Dendritic cell treated with granulocyte-macrophage colony-stimulating factor and Interleukin-4, amounts not matched to agents 40 ng/mL and 50 ng/mL, for 4 days (primary cell): ENCODE measurements around the gene ADAMTSL1.

Experiments used
- H3K27ac Mint-ChIP-seq: one replicate; pipeline ENCODE4 v1.8.0; 2022; ENCODE audit warnings: mild to moderate bottlenecking, mixed read lengths
- H3K27me3 Mint-ChIP-seq: one replicate; pipeline ENCODE4 v1.8.0; 2022; ENCODE audit warnings: mild to moderate bottlenecking, mixed read lengths
- H3K36me3 Mint-ChIP-seq: one replicate; pipeline ENCODE4 v1.8.0; 2022; ENCODE audit warnings: low read depth, mixed read lengths
- H3K4me1 Mint-ChIP-seq: one replicate; pipeline ENCODE4 v1.8.0; 2022; ENCODE audit warnings: low read depth, mixed read lengths
- H3K4me3 Mint-ChIP-seq: one replicate; pipeline ENCODE4 v1.8.0; 2022; ENCODE audit warnings: mild to moderate bottlenecking, moderate library complexity, mixed read lengths
- H3K9me3 Mint-ChIP-seq: one replicate; pipeline ENCODE4 v1.8.0; 2022; ENCODE audit warnings: mixed read lengths
- intact Hi-C: fragments of 100-400 bp; cut with micrococcal nuclease; formaldehyde crosslinking; loops from one replicate; pipeline ENCODE4 v1.15.0; 2022

ADAMTSL1 gene

DNA sequence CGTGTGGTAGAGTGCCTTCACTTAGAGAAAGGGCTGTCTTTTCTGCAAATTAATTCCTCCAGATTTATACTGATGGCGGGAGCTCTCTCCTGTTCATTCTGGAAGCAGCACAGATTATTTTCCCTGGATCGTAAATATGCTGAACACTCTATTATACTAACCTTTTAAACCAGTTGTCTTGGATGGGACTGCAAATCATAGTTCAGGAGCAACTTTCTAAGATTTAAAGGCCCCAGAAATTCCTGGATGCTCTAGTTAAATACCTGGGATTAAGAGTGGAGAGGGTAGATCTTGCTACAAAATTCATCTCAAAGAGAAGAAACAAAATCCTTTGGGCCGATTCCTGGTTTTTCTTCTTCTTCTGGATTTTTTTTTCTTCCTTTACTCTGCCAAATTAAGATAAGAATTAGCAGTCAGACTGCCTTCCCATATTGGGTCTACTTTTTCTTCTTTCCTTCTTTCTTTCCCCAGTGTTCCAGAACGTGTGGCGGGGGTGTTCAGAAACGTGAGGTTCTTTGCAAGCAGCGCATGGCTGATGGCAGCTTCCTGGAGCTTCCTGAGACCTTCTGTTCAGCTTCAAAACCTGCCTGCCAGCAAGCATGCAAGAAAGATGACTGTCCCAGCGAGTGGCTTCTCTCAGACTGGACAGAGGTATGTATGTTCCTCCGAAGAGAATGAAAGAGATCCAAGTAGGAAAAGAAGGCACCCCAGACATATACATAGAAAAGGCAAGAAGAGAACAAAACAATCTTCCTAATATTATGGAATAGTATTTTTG is 296.4 kb downstream of the ADAMTSL1 start:
- no peak overlapping the region for H3K27ac Mint-ChIP-seq
- intact Hi-C loops = no loop called here
- H3K4me1 Mint-ChIP-seq = no peaks in the 10 kb centered on the region
- H3K9me3 Mint-ChIP-seq = no peaks in the 10 kb centered on the region
- no peaks in the 10 kb centered on the region for H3K36me3 Mint-ChIP-seq
- H3K4me3 Mint-ChIP-seq = no peak overlapping the region
- no peaks in the 10 kb centered on the region for H3K27me3 Mint-ChIP-seq

DNA sequence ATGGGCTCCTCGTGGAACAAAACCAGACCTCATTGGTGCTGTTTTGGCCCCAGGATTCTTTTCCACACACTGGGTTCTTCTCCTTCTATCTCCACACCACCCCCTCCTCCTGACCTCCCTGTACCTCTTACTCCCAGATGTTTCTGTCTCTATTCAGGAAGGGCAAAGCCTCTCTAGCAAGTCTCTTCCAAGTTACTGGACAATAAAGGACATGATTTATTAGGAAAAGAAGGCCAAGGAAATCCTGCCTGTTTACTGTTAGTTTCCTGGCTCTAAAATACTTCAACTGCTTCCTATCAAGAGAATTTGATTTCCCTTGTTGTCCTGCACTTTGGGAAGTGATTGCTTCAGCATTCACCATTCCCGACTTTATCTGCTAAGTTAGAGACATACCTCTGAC is 297.1 kb downstream of the ADAMTSL1 start:
- H3K27ac Mint-ChIP-seq = no peak overlapping the region
- no peaks in the 10 kb centered on the region for H3K27me3 Mint-ChIP-seq
- H3K36me3 Mint-ChIP-seq = no peaks in the 10 kb centered on the region
- no peak overlapping the region for H3K4me3 Mint-ChIP-seq
- no peaks in the 10 kb centered on the region for H3K9me3 Mint-ChIP-seq
- intact Hi-C loops = no loop called here
- H3K4me1 Mint-ChIP-seq = no peaks in the 10 kb centered on the region

DNA sequence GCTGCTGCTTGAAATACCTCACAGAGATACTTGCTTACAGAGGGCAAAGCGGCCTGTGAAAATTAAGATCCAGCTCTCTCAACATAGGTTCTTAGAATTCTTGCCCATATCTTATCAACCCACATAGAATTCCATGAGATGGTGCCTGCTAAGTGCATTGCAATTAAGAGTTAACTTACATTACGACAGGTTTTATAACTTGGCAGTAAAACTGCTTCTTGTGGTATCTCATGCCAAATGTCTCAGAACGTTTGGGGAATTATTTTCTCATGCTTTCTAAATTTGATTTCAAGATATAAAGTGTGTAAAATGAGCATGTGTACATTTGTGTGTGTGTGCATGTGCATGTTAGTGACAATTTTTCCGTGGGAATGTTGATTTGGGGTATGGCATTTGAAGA is 297.8 kb downstream of the ADAMTSL1 start:
- no peaks in the 10 kb centered on the region for H3K4me1 Mint-ChIP-seq
- H3K4me3 Mint-ChIP-seq = no peak overlapping the region

DNA sequence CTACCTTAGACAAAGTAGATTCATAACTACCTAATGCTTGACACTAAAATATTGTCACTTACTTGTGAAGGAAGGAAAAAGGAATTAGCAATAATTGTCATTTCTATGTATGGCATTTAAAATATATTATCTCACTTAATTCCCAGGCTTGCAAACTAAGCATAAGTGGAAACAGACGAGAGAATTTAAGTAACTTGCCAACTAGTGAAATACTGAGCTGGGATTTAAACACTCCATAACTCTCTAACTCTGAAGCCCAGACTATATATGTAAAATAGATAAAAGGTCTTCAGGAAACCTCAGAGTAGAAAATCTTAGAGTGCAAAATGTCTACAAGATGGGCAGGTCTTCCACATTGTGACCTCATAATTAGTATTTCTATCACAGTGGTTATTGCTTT is 301.3 kb downstream of the ADAMTSL1 start:
- no peak overlapping the region for H3K27ac Mint-ChIP-seq
- no peaks in the 10 kb centered on the region for H3K36me3 Mint-ChIP-seq
- H3K9me3 Mint-ChIP-seq = no peaks in the 10 kb centered on the region
- no peak overlapping the region for H3K4me3 Mint-ChIP-seq
- intact Hi-C loops = no loop called here
- H3K4me1 Mint-ChIP-seq = no peaks in the 10 kb centered on the region
- no peaks in the 10 kb centered on the region for H3K27me3 Mint-ChIP-seq

More for the DNA sequence above, 297.8 kb downstream of the ADAMTSL1 start:
- H3K9me3 Mint-ChIP-seq = no peaks in the 10 kb centered on the region
- no peaks in the 10 kb centered on the region for H3K27me3 Mint-ChIP-seq
- H3K36me3 Mint-ChIP-seq = no peaks in the 10 kb centered on the region
- H3K27ac Mint-ChIP-seq = no peak overlapping the region
- intact Hi-C loops = no loop called here

- no peak overlapping the region for H3K27ac Mint-ChIP-seq
- H3K4me1 Mint-ChIP-seq = no peaks in the 10 kb centered on the region
- intact Hi-C loops = no loop called here
These were observed 302.0 kb downstream of the ADAMTSL1 start for GRCh38 chr9:18775930-18776329.

DNA sequence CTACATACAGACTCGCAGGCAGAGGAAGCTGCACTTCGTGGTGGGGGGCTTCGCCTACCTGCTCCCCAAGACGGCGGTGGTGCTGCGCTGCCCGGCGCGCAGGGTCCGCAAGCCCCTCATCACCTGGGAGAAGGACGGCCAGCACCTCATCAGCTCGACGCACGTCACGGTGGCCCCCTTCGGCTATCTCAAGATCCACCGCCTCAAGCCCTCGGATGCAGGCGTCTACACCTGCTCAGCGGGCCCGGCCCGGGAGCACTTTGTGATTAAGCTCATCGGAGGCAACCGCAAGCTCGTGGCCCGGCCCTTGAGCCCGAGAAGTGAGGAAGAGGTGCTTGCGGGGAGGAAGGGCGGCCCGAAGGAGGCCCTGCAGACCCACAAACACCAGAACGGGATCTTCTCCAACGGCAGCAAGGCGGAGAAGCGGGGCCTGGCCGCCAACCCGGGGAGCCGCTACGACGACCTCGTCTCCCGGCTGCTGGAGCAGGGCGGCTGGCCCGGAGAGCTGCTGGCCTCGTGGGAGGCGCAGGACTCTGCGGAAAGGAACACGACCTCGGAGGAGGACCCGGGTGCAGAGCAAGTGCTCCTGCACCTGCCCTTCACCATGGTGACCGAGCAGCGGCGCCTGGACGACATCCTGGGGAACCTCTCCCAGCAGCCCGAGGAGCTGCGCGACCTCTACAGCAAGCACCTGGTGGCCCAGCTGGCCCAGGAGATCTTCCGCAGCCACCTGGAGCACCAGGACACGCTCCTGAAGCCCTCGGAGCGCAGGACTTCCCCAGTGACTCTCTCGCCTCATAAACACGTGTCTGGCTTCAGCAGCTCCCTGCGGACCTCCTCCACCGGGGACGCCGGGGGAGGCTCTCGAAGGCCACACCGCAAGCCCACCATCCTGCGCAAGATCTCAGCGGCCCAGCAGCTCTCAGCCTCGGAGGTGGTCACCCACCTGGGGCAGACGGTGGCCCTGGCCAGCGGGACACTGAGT is 303.2 kb downstream of the ADAMTSL1 start:
- no peak overlapping the region for H3K4me3 Mint-ChIP-seq
- H3K9me3 Mint-ChIP-seq = no peaks in the 10 kb centered on the region
- H3K27me3 Mint-ChIP-seq = no peaks in the 10 kb centered on the region
- H3K27ac Mint-ChIP-seq = no peak overlapping the region
- intact Hi-C loops = no loop called here
- no peaks in the 10 kb centered on the region for H3K4me1 Mint-ChIP-seq
- no peaks in the 10 kb centered on the region for H3K36me3 Mint-ChIP-seq

More at GRCh38 chr9:18775930-18776329, 302.0 kb downstream of the ADAMTSL1 start:
- Mint-ChIP-seq H3K36me3 (no peaks in the 10 kb centered on the region), H3K27me3 (no peaks in the 10 kb centered on the region), H3K9me3 (no peaks in the 10 kb centered on the region), H3K4me3 (no peak overlapping the region)

GRCh38 chr9:18778147-18778546 is 304.2 kb downstream of the ADAMTSL1 start:
- no peak overlapping the region for H3K27ac Mint-ChIP-seq
- no peaks in the 10 kb centered on the region for H3K36me3 Mint-ChIP-seq
- H3K4me3 Mint-ChIP-seq = no peak overlapping the region
- no peaks in the 10 kb centered on the region for H3K27me3 Mint-ChIP-seq
- intact Hi-C loops = no loop called here
- H3K4me1 Mint-ChIP-seq = no peaks in the 10 kb centered on the region
- no peaks in the 10 kb centered on the region for H3K9me3 Mint-ChIP-seq

DNA sequence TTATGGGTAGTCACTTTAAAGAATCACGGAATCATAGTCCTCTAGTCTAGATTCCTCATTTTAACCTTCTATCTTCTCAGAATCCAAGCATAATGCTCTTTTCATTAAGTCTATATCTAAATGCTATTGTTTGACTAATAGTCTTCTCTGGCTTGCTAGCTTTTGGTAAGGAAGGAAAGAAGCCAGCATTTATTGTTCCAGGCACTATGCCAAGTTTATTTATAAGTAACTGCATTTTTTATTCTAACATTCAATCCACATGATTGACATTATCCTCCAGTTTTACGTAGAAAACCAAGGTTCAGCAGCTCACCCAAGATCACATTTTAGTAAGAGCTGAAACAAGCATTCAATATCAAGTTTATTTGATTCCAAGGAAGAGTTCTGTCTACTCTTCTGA is 304.9 kb downstream of the ADAMTSL1 start:
- intact Hi-C loops = no loop called here
- no peak overlapping the region for H3K4me3 Mint-ChIP-seq
- H3K4me1 Mint-ChIP-seq = no peaks in the 10 kb centered on the region
- H3K36me3 Mint-ChIP-seq = no peaks in the 10 kb centered on the region
- no peak overlapping the region for H3K27ac Mint-ChIP-seq
- H3K27me3 Mint-ChIP-seq = no peaks in the 10 kb centered on the region
- H3K9me3 Mint-ChIP-seq = no peaks in the 10 kb centered on the region

DNA sequence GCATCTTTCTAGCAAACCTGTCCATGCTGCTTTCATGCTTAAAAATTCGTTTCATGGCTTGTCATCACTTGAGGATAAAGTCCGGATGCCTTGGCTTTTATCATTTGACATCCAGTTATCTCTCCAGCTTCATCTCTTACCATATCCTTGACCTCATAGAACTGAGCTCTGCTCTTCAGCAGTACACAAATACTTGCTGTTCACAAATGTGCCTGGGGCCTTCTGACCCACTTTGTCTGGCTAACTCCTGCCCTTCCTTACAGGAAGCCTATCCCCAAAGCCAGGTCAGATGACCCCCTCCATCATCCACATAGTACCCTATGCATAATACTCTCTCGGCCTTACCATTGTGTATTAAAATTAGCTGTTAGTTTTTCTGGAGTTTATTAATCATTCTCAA is 310.0 kb downstream of the ADAMTSL1 start:
- Mint-ChIP-seq H3K4me1 (no peaks in the 10 kb centered on the region), H3K4me3 (no peak overlapping the region), H3K36me3 (no peaks in the 10 kb centered on the region), H3K27ac (no peak overlapping the region), H3K27me3 (no peaks in the 10 kb centered on the region), H3K9me3 (no peaks in the 10 kb centered on the region)
- intact Hi-C loops = no loop called here

DNA sequence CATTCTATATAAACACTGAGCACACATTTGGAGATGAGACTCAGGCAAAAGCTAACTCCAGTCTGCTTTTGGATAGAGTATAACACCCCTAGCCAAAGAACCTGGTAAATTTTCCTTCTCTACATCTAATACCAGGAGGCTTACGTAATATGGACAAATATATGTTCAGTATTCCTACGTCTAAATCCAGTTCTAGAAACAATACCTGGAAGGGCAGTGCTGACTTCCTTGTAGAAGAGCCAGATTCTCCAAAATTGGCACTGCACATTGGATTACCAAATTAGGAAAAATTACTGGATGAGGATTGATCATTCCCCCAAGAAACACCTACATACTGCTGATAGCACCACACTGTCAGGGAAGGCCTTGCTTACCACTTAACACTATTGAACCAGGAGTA is 311.7 kb downstream of the ADAMTSL1 start:
- Mint-ChIP-seq H3K27ac (no peak overlapping the region), H3K9me3 (no peaks in the 10 kb centered on the region), H3K4me3 (no peak overlapping the region), H3K36me3 (no peaks in the 10 kb centered on the region), H3K27me3 (no peaks in the 10 kb centered on the region), H3K4me1 (no peaks in the 10 kb centered on the region)
- intact Hi-C loops = no loop called here

DNA sequence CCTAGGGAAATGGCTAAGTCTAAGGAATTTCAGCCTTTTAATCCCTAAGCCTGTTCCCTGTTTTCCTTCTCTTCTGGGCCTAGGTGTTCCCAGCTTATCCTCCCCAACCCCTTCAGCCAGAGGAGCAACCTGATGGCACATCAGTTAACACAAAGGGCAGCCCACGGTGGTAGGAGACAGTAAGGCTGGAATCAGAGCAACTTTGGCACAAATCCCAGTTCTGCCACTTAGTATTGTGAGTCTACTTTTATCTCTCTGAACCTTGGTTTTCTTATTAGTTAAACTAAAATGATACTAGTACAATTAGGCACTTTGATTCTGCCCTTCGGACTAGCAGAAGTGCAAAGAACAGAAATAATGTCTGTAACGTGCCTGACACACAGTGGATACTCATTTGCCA is 312.2 kb downstream of the ADAMTSL1 start:
- intact Hi-C loops = no loop called here
- Mint-ChIP-seq H3K27me3 (no peaks in the 10 kb centered on the region), H3K4me3 (no peak overlapping the region), H3K36me3 (no peaks in the 10 kb centered on the region), H3K27ac (no peak overlapping the region), H3K9me3 (no peaks in the 10 kb centered on the region), H3K4me1 (no peaks in the 10 kb centered on the region)

GRCh38 chr9:18786911-18787650 is 313.1 kb downstream of the ADAMTSL1 start:
- Mint-ChIP-seq H3K4me1 (no peaks in the 10 kb centered on the region), H3K27ac (no peak overlapping the region), H3K9me3 (no peaks in the 10 kb centered on the region), H3K4me3 (no peak overlapping the region), H3K36me3 (no peaks in the 10 kb centered on the region), H3K27me3 (no peaks in the 10 kb centered on the region)
- intact Hi-C loops = no loop called here

DNA sequence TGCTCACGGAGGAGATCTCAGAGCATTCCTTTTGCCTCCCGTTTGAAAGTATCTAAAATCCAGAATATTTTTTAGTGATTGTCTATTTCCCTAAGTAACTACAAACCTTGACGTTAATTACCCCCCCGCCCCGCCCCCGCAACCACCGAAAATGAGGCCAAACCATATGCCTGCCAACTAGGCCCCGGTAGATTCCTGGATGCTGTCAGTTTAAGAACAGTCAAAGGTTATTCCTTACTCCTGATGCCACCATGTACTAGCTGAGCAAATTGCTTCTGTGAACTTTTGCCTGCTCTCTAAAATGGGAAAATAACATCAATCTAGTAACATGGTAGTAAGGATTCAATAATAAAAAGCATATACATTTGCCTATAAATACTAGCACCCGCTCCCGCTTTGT is 314.3 kb downstream of the ADAMTSL1 start:
- intact Hi-C loops = no loop called here
- Mint-ChIP-seq H3K4me1 (no peaks in the 10 kb centered on the region), H3K4me3 (no peak overlapping the region), H3K27me3 (no peaks in the 10 kb centered on the region), H3K36me3 (no peaks in the 10 kb centered on the region), H3K9me3 (no peaks in the 10 kb centered on the region), H3K27ac (no peak overlapping the region)

- no peak overlapping the region for H3K27ac Mint-ChIP-seq
- H3K4me1 Mint-ChIP-seq = no peaks in the 10 kb centered on the region
- no peaks in the 10 kb centered on the region for H3K36me3 Mint-ChIP-seq
- H3K27me3 Mint-ChIP-seq = no peaks in the 10 kb centered on the region
- no peaks in the 10 kb centered on the region for H3K9me3 Mint-ChIP-seq
- H3K4me3 Mint-ChIP-seq = no peak overlapping the region
- intact Hi-C loops = no loop called here
These were observed 317.1 kb downstream of the ADAMTSL1 start for GRCh38 chr9:18791074-18791473.
